Spleen (tissue), 11 donors: ENCODE data around the gene FBXO48. TPM values are rescaled to one million over a fixed set of nuclear protein-coding genes. Genes with fewer than 3 reads are reported as not detected.

ENCODE experiments used
- DNase-seq: peaks from one replicate; pipeline ENCODE4 v3.0.0-alpha.2; 2020
- H3K27ac ChIP-seq, 8 donors: fragments of 200-600 bp; sonication (generic) in 7 of 8; 1 replicate in 4 of 8; 2 replicates in 4 of 8; pipeline versions ENCODE4 v1.5.0 to v1.8.0; 2016 to 2021; ENCODE audit warnings: inconsistent platforms in 4 of 8, mild to moderate bottlenecking in 4 of 8, moderate library complexity in 1 of 8
- H3K27me3 ChIP-seq, 7 donors: fragments of 200-600 bp; sonication (generic) in 6 of 7; replicated peaks in 1 of 7; 1 replicate in 4 of 7; 2 replicates in 3 of 7; pipeline versions ENCODE4 v1.5.0 to v1.8.0; 2016 to 2021; ENCODE audit warnings: inconsistent platforms in 3 of 7, mild to moderate bottlenecking in 1 of 7
- H3K36me3 ChIP-seq, 6 donors: fragments of 200-600 bp; sonication (generic) in 5 of 6; 1 replicate in 4 of 6; 2 replicates in 2 of 6; pipeline versions ENCODE4 v1.5.0 to v1.8.0; 2016 to 2021; ENCODE audit warnings: inconsistent platforms in 2 of 6
- H3K4me1 ChIP-seq, 6 donors: fragments of 200-600 bp; sonication (generic) in 5 of 6; 1 replicate in 3 of 6; 2 replicates in 3 of 6; pipeline versions ENCODE4 v1.5.0 to v1.8.0; 2016 to 2021; ENCODE audit warnings: inconsistent platforms in 3 of 6
- H3K4me3 ChIP-seq, 8 donors: fragments of 200-600 bp; sonication (generic) in 7 of 8; 1 replicate in 4 of 8; 2 replicates in 4 of 8; pipeline versions ENCODE4 v1.5.0 to v1.8.0; 2016 to 2021; ENCODE audit warnings: inconsistent platforms in 4 of 8, mild to moderate bottlenecking in 4 of 8, moderate library complexity in 2 of 8
- H3K9me3 ChIP-seq, 8 donors: fragments of 200-600 bp; sonication (generic) in 7 of 8; 1 replicate in 4 of 8; 2 replicates in 4 of 8; pipeline versions ENCODE4 v1.5.0 to v1.8.0; 2016 to 2021; ENCODE audit warnings: inconsistent platforms in 4 of 8
- POLR2A ChIP-seq, 3 donors: fragments of 450-650 bp; IDR thresholded peaks; one replicate each; pipeline ENCODE4 v1.5.1; 2017; ENCODE audit warnings: antibody characterized with exemption in 3 of 3, mild to moderate bottlenecking in 1 of 3
- POLR2AphosphoS5 ChIP-seq, 3 donors: sonication (generic); formaldehyde crosslinking; IDR thresholded peaks; one replicate each; pipeline ENCODE4 v1.5.1; 2017; ENCODE audit warnings: antibody characterized with exemption in 3 of 3
- WGBS, 5 donors: extraction: QIAGEN DNeasy Blood & Tissue Kit in 3 of 5; methylation state at CpG; one replicate each; pipeline versions ENCODE4 v1.1.5 to v1.1.7; 2013 to 2018; 5-methylcytosine and 5-hydroxymethylcytosine counted together
- intact Hi-C: fragments of 100-400 bp; cut with DNase I; formaldehyde crosslinking; loops from one replicate; pipeline ENCODE4 v1.15.0; 2023; ENCODE audit warnings: low total_unique reads
- polyA plus RNA-seq, 3 donors: library from polyadenylated mRNA; stranded (reverse); fragments of 200-250 nt; gene quantifications; one replicate each; pipeline ENCODE4 v1.2.1, GENCODE V29; 2013
- total RNA-seq, 7 donors: library from RNA; depleted of rRNA in 3 of 7; stranded (reverse); fragments of >200 nt in 3 of 7; fragmentation: NEBNext Ultra II Directional in 4 of 7; extraction: Animal tissue kit (Norgen Biotek cat#: 25700) in 4 of 7; gene quantifications; one replicate each; pipeline versions ENCODE4 v1.1.0 to v1.2.1, GENCODE V29; 2016 to 2021
- TF ChIP-seq, protein P1 (sequence below), 11 experiments: fragments of 200-600 bp in 7 of 11; fragments of 450-650 bp in 4 of 11; sonication (generic) in 4 of 11; IDR thresholded peaks in 8 of 11; conservative IDR thresholded peaks in 3 of 11; 1 replicate in 7 of 11; 2 replicates in 4 of 11; pipeline versions ENCODE4 v1.4.0 to v1.8.0; 2016 to 2021; ENCODE audit warnings: antibody characterized with exemption in 11 of 11, inconsistent platforms in 4 of 11, mild to moderate bottlenecking in 1 of 11
- donor health status: healthy with polysubstance abuse.
- donor health status: DM: no; HTN: no; CAD: no; lungs with moderate emphysema.
- donor health status: DM: no; HTN: no; CAD: no.
- donor health status: Bipolar disorder and iron deficiency.
- donor health status: healthy.
- donor health status: DM: no; HTN: no; CAD: no.
- donor health status: DM: yes; HTN: yes; CAD: no.

FBXO48 gene
- total and polyA plus RNA-seq, 10 donors, result 0.72 to 2.6 (median 1.7) TPM

DNA sequence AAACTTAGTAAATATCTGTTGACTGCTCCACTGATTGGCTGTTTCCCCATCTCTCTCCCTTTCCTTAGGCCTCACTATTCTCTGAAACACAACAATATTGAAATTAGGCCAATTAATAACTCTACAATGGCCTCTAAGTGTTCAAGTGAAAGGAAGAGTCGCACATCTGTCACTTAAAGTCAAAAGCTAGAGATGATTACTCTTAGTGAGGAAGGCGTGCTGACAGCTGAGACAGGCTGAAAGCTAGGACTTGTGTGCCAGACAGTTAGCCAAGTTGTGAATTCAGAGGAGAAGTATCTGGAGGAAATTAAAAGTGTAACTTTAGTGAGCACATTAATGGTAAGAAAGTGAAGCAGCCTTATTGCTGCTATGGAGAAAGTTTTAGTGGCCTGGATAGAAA, 53.6 kb downstream of the FBXO48 start:
- H3K27me3 ChIP-seq, result no peaks in the 10 kb centered on the region
- WGBS, 5 donors, result 80 to 90% (median 85%) methylated on average over 2 of the region's 2 CpGs
- H3K27ac ChIP-seq, result peak overlapping the region in 4 of 8 donors; percentile 10 to 78 (median 28)
- intact Hi-C loops, result no loop called here
- TF ChIP-seq POLR2A (IDR thresholded peaks at IDR 0.05), result no peak
- TF ChIP-seq POLR2AphosphoS5 (IDR thresholded peaks at IDR 0.05), result no peak
- TF ChIP-seq, protein P1, sequence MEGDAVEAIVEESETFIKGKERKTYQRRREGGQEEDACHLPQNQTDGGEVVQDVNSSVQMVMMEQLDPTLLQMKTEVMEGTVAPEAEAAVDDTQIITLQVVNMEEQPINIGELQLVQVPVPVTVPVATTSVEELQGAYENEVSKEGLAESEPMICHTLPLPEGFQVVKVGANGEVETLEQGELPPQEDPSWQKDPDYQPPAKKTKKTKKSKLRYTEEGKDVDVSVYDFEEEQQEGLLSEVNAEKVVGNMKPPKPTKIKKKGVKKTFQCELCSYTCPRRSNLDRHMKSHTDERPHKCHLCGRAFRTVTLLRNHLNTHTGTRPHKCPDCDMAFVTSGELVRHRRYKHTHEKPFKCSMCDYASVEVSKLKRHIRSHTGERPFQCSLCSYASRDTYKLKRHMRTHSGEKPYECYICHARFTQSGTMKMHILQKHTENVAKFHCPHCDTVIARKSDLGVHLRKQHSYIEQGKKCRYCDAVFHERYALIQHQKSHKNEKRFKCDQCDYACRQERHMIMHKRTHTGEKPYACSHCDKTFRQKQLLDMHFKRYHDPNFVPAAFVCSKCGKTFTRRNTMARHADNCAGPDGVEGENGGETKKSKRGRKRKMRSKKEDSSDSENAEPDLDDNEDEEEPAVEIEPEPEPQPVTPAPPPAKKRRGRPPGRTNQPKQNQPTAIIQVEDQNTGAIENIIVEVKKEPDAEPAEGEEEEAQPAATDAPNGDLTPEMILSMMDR (IDR thresholded peaks at IDR 0.05 in 8 of 11, conservative IDR thresholded peaks at IDR 0.05 in 3 of 11), result no peak
- peaks cover 28 to 63% (median 36%) of the 10 kb centered on the region in 6 donors for H3K4me1 ChIP-seq
- no peaks in the 10 kb centered on the region for H3K36me3 ChIP-seq
- DNase-seq, result no peak
- no peak overlapping the region for H3K4me3 ChIP-seq
- H3K9me3 ChIP-seq, result peaks cover 0 to 2% (median 0%) of the 10 kb centered on the region in 8 donors

DNA sequence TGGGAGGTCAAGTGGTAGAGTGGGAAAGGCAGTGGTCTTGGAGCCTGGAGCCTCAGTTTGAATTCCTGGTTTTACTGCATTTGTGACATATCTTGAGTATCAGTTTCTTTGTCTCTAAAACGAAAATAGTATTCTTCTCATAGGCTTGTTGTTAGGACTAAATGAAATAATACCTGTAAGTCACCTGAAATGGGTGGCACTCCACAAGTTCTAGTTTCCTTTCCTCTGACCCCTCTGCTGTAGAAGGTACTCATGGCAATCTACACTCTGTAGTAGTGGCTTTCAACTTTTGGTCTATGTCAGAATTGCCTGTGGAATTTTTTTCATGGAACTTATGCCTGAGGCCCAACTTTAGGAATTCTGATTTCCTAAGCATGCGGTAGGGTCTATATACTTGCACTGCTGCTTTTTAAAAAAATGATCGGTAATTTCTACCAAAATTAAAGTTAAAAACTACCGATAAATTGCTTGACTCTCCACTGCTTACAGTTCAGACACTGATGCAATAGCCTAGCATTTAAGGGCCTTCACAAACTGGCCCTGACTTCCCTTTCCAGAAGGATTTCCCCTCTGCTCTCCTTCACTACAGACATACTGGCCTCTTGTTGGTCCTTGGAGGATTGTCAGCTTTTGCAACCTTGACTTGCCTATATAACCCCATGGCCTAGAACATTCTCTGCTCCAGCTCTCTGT, 54.8 kb downstream of the FBXO48 start:
- DNase-seq, result no peak
- Histone ChIP-seq H3K9me3 (peaks cover 0 to 6% (median 0%) of the 10 kb centered on the region in 8 donors), H3K36me3 (no peaks in the 10 kb centered on the region), H3K27me3 (no peaks in the 10 kb centered on the region), H3K27ac (peak overlapping the region; percentile 33 to 86 (median 62)), H3K4me3 (peak overlapping the region in 1 of 8 donors; percentile 33), H3K4me1 (peaks cover 18 to 51% (median 25%) of the 10 kb centered on the region in 6 donors)
- intact Hi-C loops, result no loop called here
- TF ChIP-seq POLR2A (IDR thresholded peaks at IDR 0.05) (no peak), POLR2AphosphoS5 (IDR thresholded peaks at IDR 0.05) (no peak)
- TF ChIP-seq, protein P1 (IDR thresholded peaks at IDR 0.05 in 8 of 11, conservative IDR thresholded peaks at IDR 0.05 in 3 of 11), result no peak
- WGBS, 5 donors, result 42 to 55% (median 51%) methylated on average over 4 of the region's 4 CpGs

DNA sequence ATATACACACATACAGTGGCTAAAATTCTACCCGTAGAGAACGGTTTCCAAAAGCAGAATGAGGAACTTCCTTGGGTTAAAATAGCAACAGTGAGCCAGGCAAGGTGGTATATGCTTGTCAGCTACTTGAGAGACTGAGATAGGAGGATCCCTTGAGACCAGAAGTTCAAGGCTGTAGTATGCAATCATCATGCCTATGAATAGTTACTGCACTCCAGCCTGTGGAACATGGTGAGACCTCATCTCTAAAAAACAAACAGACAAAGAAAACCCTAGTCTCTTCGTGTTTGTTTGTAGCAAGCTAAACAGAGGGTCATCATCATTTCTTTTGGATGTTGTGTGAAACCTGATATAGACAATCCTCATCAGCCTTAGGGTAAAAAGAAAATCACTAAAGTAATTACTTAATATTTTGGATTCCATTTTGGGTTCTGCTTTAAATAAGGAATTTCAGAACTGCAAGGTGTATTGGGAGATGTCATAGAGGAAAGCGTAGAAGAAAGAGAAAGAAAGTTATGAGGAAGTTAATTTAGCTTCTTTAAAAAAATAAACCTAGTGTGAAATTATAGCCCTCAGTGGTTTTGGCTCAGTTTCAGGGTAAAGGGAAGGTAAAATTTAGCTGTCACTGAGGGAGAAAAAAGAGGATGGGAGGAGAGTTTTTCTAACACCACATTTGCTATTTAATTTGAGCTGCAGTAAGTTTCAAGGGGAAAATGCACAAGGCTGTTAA, 55.5 kb downstream of the FBXO48 start:
- Histone ChIP-seq H3K36me3 (no peaks in the 10 kb centered on the region), H3K4me3 (peak overlapping the region in 1 of 8 donors; percentile 33), H3K27me3 (no peaks in the 10 kb centered on the region), H3K27ac (peak overlapping the region; percentile 33 to 86 (median 62)), H3K9me3 (peaks cover 0 to 11% (median 0%) of the 10 kb centered on the region in 8 donors), H3K4me1 (peaks cover 18 to 46% (median 24%) of the 10 kb centered on the region in 6 donors)
- intact Hi-C loops, result no loop called here
- 15 to 25% (median 19%) methylated on average over 4 of the region's 4 CpGs for WGBS, 5 donors
- TF ChIP-seq POLR2A (IDR thresholded peaks at IDR 0.05) (no peak), POLR2AphosphoS5 (IDR thresholded peaks at IDR 0.05) (peak in 1 of 3 donors; percentile 24)
- TF ChIP-seq, protein P1 (IDR thresholded peaks at IDR 0.05 in 8 of 11, conservative IDR thresholded peaks at IDR 0.05 in 3 of 11), result no peak
- no peak for DNase-seq

Other genes starting within 250 kb of the FBXO48 start
- 10 to 100 TPM; 55.2 to 78.2 (median 69.8) TPM for gene PPP3R1, start 214.8 kb downstream of the FBXO48 start, total RNA-seq
- gene PPP3R1, start 214.8 kb downstream of the FBXO48 start, polyA plus RNA-seq, result 10 to 100 TPM; 13.7 to 26.2 (median 18.8) TPM
- gene CNRIP1, start 147.3 kb downstream of the FBXO48 start, total RNA-seq, result 10 to 100 TPM; 12.1 to 26.7 (median 20.8) TPM
- gene CNRIP1, start 147.3 kb downstream of the FBXO48 start, polyA plus RNA-seq, result 10 to 100 TPM in 2 of 3 donors, 1 to 10 TPM in 1; 7.8 to 17.5 (median 11.9) TPM
- gene PLEK, start 102.0 kb downstream of the FBXO48 start, total RNA-seq, result 100 to 1,000 TPM in 5 of 7 donors, 10 to 100 TPM in 2; 79.9 to 202 (median 136) TPM
- 10 to 100 TPM; 49.1 to 67.7 (median 53.0) TPM for gene PLEK, start 102.0 kb downstream of the FBXO48 start, polyA plus RNA-seq
- gene APLF, start 291 bp upstream of the FBXO48 start, total RNA-seq, result 1 to 10 TPM; 4.1 to 7.2 (median 6.0) TPM
- gene APLF, start 291 bp upstream of the FBXO48 start, polyA plus RNA-seq, result 1 to 10 TPM; 1.1 to 1.6 (median 1.5) TPM
- gene PROKR1, start 176.3 kb upstream of the FBXO48 start, total RNA-seq, result under 1 TPM in 1 of 7 donors, not detected in 6; 0.09 TPM
- under 1 TPM in 2 of 3 donors, not detected in 1; 0.02 to 0.03 TPM for gene PROKR1, start 176.3 kb upstream of the FBXO48 start, polyA plus RNA-seq